ENCODE results near the gene TUBB1. TPM values are rescaled to one million over a fixed set of nuclear protein-coding genes. Genes with fewer than 3 reads are reported as not detected.
"Not testable (repeated sequence)": the region's sequence is repeated elsewhere in the genome, so short reads cannot be mapped to it uniquely, and the experiment has no call there.

TUBB1 gene
- total RNA-seq, 1 donor from 2014 or later, result not detected

DNA sequence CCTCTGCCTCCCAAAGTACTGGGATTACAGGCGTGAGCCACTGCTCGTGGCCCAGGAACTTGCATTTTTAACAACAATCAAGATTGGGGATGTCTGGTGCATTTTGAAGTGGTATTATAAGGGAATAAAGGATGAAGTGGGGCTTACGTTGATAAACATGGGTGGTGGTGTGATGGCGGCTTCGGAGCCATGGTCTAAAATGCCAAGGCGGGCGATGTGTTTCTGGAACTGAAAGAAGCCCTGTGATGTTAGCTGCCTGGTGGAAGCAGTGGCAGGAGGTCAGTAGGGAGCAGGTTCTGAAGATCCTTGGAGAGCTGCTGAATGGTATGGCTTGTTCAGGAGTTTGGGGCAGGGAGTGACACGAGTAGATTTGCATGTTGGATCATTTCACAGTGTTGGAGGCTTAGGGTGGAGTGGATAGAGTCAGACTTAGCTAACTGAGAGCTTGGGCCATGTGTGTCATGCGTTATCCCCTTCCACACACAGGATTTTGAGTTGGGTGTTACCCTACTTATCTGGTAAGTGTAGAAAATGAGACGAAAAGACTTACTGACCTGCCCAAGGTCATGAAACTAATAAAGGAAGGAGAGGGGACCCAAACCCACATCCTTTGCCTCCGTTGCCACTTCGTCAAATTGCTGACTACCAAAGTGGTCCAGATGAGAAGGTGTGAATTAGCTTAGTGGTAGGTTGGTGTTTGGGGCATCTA is 36.7 kb upstream of the TUBB1 start:
- no peaks in the 10 kb centered on the region for H3K36me3 ChIP-seq (ENCODE audit: control insufficient read depth, insufficient read depth, low read length)
- no peak for TF ChIP-seq CTCF (IDR thresholded peaks at IDR 0.05; ENCODE audit: insufficient read depth, low read length, poor library complexity, severe bottlenecking)
- no peaks in the 10 kb centered on the region for H3K27me3 ChIP-seq (ENCODE audit: control insufficient read depth, insufficient read depth, low read length)
- peak overlapping the region; percentile 2 for H3K4me3 ChIP-seq (ENCODE audit: low read depth, low read length)
- DNase-seq (ENCODE audit: low read depth), result no peak

GRCh38 chr20:58983115-58983468 is 36.1 kb upstream of the TUBB1 start:
- not testable (repeated sequence) for H3K36me3 ChIP-seq (ENCODE audit: control insufficient read depth, insufficient read depth, low read length); DNase-seq (ENCODE audit: low read depth); H3K27me3 ChIP-seq (ENCODE audit: control insufficient read depth, insufficient read depth, low read length); H3K4me3 ChIP-seq (ENCODE audit: low read depth, low read length)

DNA sequence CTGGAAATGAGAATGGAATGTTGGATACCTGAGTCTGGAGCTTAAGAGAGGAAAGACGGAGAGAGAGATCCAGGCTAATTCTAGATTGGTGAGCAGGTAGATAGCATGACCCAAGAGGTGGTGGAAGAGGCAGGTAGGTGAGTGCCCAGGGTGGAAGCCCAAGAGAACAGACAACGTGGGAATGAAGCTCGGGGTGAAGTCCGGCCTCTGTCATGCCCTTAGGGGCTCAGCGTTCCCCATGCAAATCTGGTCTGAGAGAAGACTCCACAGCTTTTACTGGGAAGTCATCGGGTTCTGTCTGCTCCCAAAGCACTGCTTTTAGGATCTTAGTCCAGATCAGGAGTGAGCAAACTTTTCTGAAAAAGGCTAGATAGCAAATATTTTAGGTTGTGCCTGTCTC is 34.5 kb upstream of the TUBB1 start:
- H3K36me3 ChIP-seq (ENCODE audit: control insufficient read depth, insufficient read depth, low read length), result no peaks in the 10 kb centered on the region

GRCh38 chr20:58985656-58986055 is 33.6 kb upstream of the TUBB1 start:
- Histone ChIP-seq H3K36me3 (ENCODE audit: control insufficient read depth, insufficient read depth, low read length) (no peaks in the 10 kb centered on the region), H3K4me3 (ENCODE audit: low read depth, low read length) (no peak overlapping the region), H3K27me3 (ENCODE audit: control insufficient read depth, insufficient read depth, low read length) (no peaks in the 10 kb centered on the region)
- no peak for TF ChIP-seq CTCF (IDR thresholded peaks at IDR 0.05; ENCODE audit: insufficient read depth, low read length, poor library complexity, severe bottlenecking)
- no peak for DNase-seq (ENCODE audit: low read depth)

More for the DNA sequence above, 34.5 kb upstream of the TUBB1 start:
- no peak for TF ChIP-seq CTCF (IDR thresholded peaks at IDR 0.05; ENCODE audit: insufficient read depth, low read length, poor library complexity, severe bottlenecking)
- DNase-seq (ENCODE audit: low read depth), result no peak
- Histone ChIP-seq H3K4me3 (ENCODE audit: low read depth, low read length) (no peak overlapping the region), H3K27me3 (ENCODE audit: control insufficient read depth, insufficient read depth, low read length) (no peaks in the 10 kb centered on the region)

- Histone ChIP-seq H3K4me3 (ENCODE audit: low read depth, low read length) (no peak overlapping the region), H3K36me3 (ENCODE audit: control insufficient read depth, insufficient read depth, low read length) (no peaks in the 10 kb centered on the region), H3K27me3 (ENCODE audit: control insufficient read depth, insufficient read depth, low read length) (no peaks in the 10 kb centered on the region)
- no peak for TF ChIP-seq CTCF (IDR thresholded peaks at IDR 0.05; ENCODE audit: insufficient read depth, low read length, poor library complexity, severe bottlenecking)
- no peak for DNase-seq (ENCODE audit: low read depth)
These were observed 32.8 kb upstream of the TUBB1 start for GRCh38 chr20:58986286-58986967.

DNA sequence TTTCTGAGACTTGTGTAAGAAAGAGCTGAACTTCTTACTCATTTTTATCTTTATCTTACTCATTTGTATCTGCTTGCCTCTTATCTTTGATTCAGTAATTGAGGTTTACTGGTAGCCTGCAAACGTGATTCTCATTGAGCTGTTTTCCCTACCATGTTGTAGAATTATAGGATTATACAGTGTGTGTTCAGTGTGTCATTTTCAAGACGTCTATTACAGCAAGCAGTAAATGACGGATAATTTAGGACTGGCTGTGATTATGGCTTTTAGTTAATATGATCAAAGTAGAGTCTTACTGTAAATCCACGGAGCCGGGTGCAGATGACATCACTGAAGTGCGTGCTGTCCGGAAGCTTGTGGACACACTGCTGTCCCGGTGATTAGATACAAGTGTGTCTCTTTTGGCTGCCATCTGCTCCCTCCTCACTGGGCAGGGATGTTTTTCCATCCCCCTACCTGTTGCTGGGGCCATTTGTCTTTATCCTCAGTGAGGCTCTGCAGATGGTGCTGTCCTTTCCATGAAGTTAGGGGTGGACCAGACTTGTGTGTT is 32.2 kb upstream of the TUBB1 start:
- H3K36me3 ChIP-seq (ENCODE audit: control insufficient read depth, insufficient read depth, low read length), result no peaks in the 10 kb centered on the region
- no peak for TF ChIP-seq CTCF (IDR thresholded peaks at IDR 0.05; ENCODE audit: insufficient read depth, low read length, poor library complexity, severe bottlenecking)
- no peak for DNase-seq (ENCODE audit: low read depth)
- H3K27me3 ChIP-seq (ENCODE audit: control insufficient read depth, insufficient read depth, low read length), result no peaks in the 10 kb centered on the region
- no peak overlapping the region for H3K4me3 ChIP-seq (ENCODE audit: low read depth, low read length)

Measured in kidney epithelial cell (primary cell).